ENCODE measurements around the gene PIGU. TPM values are rescaled to one million over a fixed set of nuclear protein-coding genes. Genes with fewer than 3 reads are reported as not detected.

The PIGU gene
- total and polyA plus RNA-seq, 8 donors = 4.1 to 20.4 (median 7.9) TPM

DNA sequence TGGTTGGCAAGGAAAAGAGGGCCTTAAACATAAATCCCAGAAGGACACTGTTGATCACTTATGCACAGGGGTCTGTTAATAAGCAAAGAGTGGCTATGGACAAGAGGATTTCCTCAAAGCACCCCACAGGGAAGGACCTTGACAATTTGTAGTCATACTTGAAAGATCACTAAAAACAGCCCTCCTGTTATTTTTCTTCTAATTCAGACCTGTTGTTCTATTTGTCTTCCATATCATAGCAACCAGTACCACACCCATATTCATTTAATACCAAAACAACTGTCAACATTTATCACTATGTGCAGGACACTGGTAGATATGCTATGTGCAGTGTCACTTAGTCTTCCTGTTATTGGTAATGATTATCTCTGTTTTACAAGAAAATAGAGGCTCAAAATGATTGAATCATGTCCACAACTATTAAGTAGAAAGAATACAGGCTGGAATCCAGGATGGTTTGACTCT, 163.9 kb downstream of the PIGU start:
- no peaks in the 10 kb centered on the region for H3K9me3 ChIP-seq
- no peak overlapping the region for H3K27ac ChIP-seq
- TF ChIP-seq, protein P1, sequence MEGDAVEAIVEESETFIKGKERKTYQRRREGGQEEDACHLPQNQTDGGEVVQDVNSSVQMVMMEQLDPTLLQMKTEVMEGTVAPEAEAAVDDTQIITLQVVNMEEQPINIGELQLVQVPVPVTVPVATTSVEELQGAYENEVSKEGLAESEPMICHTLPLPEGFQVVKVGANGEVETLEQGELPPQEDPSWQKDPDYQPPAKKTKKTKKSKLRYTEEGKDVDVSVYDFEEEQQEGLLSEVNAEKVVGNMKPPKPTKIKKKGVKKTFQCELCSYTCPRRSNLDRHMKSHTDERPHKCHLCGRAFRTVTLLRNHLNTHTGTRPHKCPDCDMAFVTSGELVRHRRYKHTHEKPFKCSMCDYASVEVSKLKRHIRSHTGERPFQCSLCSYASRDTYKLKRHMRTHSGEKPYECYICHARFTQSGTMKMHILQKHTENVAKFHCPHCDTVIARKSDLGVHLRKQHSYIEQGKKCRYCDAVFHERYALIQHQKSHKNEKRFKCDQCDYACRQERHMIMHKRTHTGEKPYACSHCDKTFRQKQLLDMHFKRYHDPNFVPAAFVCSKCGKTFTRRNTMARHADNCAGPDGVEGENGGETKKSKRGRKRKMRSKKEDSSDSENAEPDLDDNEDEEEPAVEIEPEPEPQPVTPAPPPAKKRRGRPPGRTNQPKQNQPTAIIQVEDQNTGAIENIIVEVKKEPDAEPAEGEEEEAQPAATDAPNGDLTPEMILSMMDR (IDR thresholded peaks at IDR 0.05) = no peak
- FAIRE-seq = no peak
- DNase-seq = no peak
- no peaks in the 10 kb centered on the region for H3K27me3 ChIP-seq
- intact Hi-C loops (cut with DNase I) = no loop called here
- peaks cover 0 to 8% (median 0%) of the 10 kb centered on the region in 3 donors for H3K36me3 ChIP-seq
- no peak for ATAC-seq
- H3K4me1 ChIP-seq = peaks cover 0 to 9% (median 6%) of the 10 kb centered on the region in 3 donors
- no peak overlapping the region for H3K4me3 ChIP-seq

DNA sequence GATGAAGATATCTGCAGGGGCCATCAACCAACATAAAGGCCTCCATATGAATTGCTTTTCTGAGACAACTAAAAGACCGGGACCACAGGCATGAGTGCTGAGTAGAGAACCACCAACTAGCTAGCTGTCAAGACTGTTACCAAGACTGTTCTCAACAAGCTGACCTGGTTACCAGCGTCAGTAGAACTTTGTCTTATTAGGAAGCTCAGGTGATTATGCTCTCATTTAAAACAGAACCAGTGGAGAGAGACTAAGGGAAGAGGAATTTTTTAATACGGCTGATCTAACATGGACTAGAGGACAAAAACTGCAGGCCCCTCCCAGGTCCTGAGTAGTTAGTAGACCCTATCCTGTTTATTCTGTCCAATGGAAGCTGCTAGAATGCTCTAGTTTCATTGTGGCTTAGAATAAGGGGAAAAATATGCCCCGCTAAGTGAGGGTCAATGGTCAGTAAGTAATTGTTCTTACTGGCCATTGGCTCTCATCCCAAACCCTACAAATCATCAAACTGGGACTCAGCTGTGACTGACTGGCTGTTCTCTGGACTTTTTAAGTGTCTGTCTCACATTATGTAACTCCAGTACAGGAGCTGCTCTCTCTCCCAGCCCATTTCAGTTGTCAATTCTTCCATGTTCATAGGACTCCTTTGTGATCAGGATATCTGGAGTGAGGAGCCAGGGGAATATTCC, 164.5 kb downstream of the PIGU start:
- no peak for FAIRE-seq
- H3K4me3 ChIP-seq = no peak overlapping the region
- no peak for ATAC-seq
- peaks cover 0 to 8% (median 0%) of the 10 kb centered on the region in 3 donors for H3K36me3 ChIP-seq
- intact Hi-C loops (cut with DNase I) = no loop called here
- H3K9me3 ChIP-seq = no peaks in the 10 kb centered on the region
- peaks cover 0 to 5% (median 5%) of the 10 kb centered on the region in 3 donors for H3K4me1 ChIP-seq
- H3K27ac ChIP-seq = peak overlapping the region in 2 of 4 donors; percentile 3 to 12
- H3K27me3 ChIP-seq = no peaks in the 10 kb centered on the region
- WGBS, 2 donors = 91 to 93% methylated on average over 4 of the region's 4 CpGs
- TF ChIP-seq, protein P1 (IDR thresholded peaks at IDR 0.05) = no peak
- no peak for DNase-seq

DNA sequence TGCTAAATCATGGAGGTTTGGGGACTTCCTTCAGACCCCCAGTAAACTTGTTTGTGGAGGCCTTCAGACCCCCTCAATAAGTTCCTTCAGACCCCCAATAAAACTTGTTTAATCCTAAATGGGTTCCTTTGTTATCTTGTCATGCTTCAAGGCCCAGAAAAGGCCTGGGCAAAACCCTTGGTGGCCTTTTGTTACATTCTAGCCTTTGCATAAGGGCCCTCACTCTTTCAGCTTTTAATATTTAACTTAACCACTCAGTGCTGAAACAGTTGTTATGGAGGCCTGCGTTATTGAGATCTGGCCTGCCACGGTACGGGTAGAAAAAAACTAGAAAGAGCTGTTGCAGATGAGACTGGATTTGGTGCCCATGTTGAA, 165.0 kb downstream of the PIGU start:
- no peak overlapping the region for H3K4me3 ChIP-seq
- no peaks in the 10 kb centered on the region for H3K9me3 ChIP-seq
- intact Hi-C loops (cut with DNase I) = no loop called here
- H3K27ac ChIP-seq = peak overlapping the region in 1 of 4 donors; percentile 12
- FAIRE-seq (no peak), ATAC-seq (no peak), DNase-seq (no peak)
- WGBS, 2 donors = 67 to 76% methylated on average over 3 of the region's 3 CpGs
- H3K27me3 ChIP-seq = no peaks in the 10 kb centered on the region
- peaks cover 0 to 8% (median 0%) of the 10 kb centered on the region in 3 donors for H3K36me3 ChIP-seq
- no peaks in the 10 kb centered on the region for H3K4me1 ChIP-seq
- TF ChIP-seq, protein P1 (IDR thresholded peaks at IDR 0.05) = no peak

DNA sequence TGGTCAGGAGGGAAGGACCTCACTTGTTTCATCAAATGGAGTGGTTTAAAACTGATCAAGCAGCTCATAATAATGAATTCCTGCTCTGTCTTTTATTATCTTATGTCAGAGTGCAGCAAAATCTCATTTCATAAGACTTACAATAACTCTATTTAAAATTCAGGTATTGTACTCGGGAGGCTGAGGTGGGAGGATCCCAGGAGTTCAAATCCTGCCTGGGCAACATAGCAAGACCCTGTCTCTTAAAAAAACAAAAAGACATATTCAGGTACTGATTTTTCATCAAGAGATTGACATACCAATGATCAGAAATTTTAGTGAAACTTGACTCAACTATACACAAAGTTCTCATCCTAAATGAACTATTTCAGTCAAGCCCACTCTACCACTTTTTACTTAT, 166.3 kb downstream of the PIGU start:
- H3K4me3 ChIP-seq = no peak overlapping the region
- 93 to 98% methylated on average over 1 of the region's 1 CpG for WGBS, 2 donors
- DNase-seq (no peak), ATAC-seq (no peak), FAIRE-seq (no peak)
- no peaks in the 10 kb centered on the region for H3K4me1 ChIP-seq
- intact Hi-C loops (cut with DNase I) = no loop called here
- no peak overlapping the region for H3K27ac ChIP-seq
- H3K27me3 ChIP-seq = no peaks in the 10 kb centered on the region
- TF ChIP-seq, protein P1 (IDR thresholded peaks at IDR 0.05) = no peak
- no peaks in the 10 kb centered on the region for H3K9me3 ChIP-seq
- H3K36me3 ChIP-seq = peaks cover 0 to 13% (median 8%) of the 10 kb centered on the region in 3 donors

Other genes starting within 250 kb of the PIGU start
- gene DYNLRB1, start 160.7 kb downstream of the PIGU start, total RNA-seq = 10 to 100 TPM; 26.9 to 57.2 (median 38.5) TPM
- 100 to 1,000 TPM; 129 to 178 TPM for gene DYNLRB1, start 160.7 kb downstream of the PIGU start, polyA plus RNA-seq
- 10 to 100 TPM in 5 of 6 donors, 1 to 10 TPM in 1; 9.4 to 19.7 (median 12.3) TPM for gene MAP1LC3A, start 118.4 kb downstream of the PIGU start, total RNA-seq
- 10 to 100 TPM; 57.6 to 94.2 TPM for gene MAP1LC3A, start 118.4 kb downstream of the PIGU start, polyA plus RNA-seq
- 1 to 10 TPM; 3.8 to 7.1 (median 4.6) TPM for gene TP53INP2, start 27.3 kb upstream of the PIGU start, total RNA-seq
- gene TP53INP2, start 27.3 kb upstream of the PIGU start, polyA plus RNA-seq = 1 to 10 TPM; 4.8 to 7.9 TPM
- gene NCOA6, start 148.6 kb upstream of the PIGU start, total RNA-seq = 10 to 100 TPM; 11.1 to 15.8 (median 11.7) TPM
- 10 to 100 TPM; 16.7 to 19.3 TPM for gene NCOA6, start 148.6 kb upstream of the PIGU start, polyA plus RNA-seq
- 10 to 100 TPM; 12.1 to 23.7 (median 13.9) TPM for gene GGT7, start 195.8 kb upstream of the PIGU start, total RNA-seq
- 10 to 100 TPM; 24.1 to 30.3 TPM for gene GGT7, start 195.8 kb upstream of the PIGU start, polyA plus RNA-seq
- 10 to 100 TPM; 12.2 to 24.3 (median 19.4) TPM for gene ACSS2, start 199.5 kb upstream of the PIGU start, total RNA-seq
- 10 to 100 TPM; 29.8 to 42.5 TPM for gene ACSS2, start 199.5 kb upstream of the PIGU start, polyA plus RNA-seq

Measured in pancreas (tissue), 10 donors.